Urinary bladder (tissue), 4 donors: ENCODE measurements around the gene NDRG4. TPM values are rescaled to one million over a fixed set of nuclear protein-coding genes. Genes with fewer than 3 reads are reported as not detected.
"Not testable (repeated sequence)": the region's sequence is repeated elsewhere in the genome, so short reads cannot be mapped to it uniquely, and the experiment has no call there.

Source experiments
- DNase-seq: peaks from one replicate; pipeline ENCODE4 v3.0.0-alpha.2; 2015; ENCODE audit errors: extremely low spot score
- H3K27ac ChIP-seq: one replicate; pipeline ENCODE4 v1.5.1; 2013; ENCODE audit warnings: low read depth, mild to moderate bottlenecking, moderate library complexity
- H3K36me3 ChIP-seq: one replicate; pipeline ENCODE4 v1.6.1; 2013; ENCODE audit warnings: mild to moderate bottlenecking, moderate library complexity; ENCODE audit not compliant: insufficient read depth
- H3K4me1 ChIP-seq: one replicate; pipeline ENCODE4 v1.6.1; 2013; ENCODE audit warnings: mild to moderate bottlenecking, moderate library complexity; ENCODE audit not compliant: insufficient read depth
- H3K4me3 ChIP-seq: one replicate; pipeline ENCODE4 v1.5.1; 2013; ENCODE audit warnings: low read depth, low read length
- WGBS: extraction: QIAGEN DNeasy Blood & Tissue Kit; methylation state at CpG from one replicate; pipeline ENCODE4 v1.1.7; 2013; 5-methylcytosine and 5-hydroxymethylcytosine counted together
- polyA plus RNA-seq: library from polyadenylated mRNA; stranded (reverse); fragments of 200-250 nt; gene quantifications from one replicate; pipeline ENCODE4 v1.2.3, GENCODE V29; 2013
- total RNA-seq: library from RNA; depleted of rRNA; stranded (reverse); fragments of >200 nt; gene quantifications from one replicate; pipeline ENCODE4 v1.2.3, GENCODE V29; 2014
- donor health status: healthy with polysubstance abuse.
- donor health status: healthy.

Gene NDRG4
- total and polyA plus RNA-seq, 2 donors = 7.8 to 8.1 TPM

DNA sequence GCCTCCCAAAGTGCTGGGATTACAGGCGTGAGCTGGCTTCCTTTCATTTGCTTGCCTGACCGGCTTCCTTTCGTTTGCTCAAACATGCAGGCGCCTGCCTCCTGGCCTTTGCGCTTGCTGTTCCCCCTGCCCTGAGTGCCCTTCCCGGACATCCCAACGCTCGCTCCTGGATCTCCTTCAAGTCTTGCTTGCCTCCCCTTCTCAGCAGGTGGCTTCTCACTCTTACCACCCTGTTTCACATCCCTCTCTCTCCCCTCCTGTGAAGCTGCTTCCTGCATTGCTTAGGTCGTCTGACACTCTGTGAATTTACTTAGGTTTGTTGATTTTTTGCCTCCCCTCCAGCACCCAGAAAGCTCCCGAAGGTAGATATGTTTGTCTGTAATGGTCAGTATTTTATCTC is 25.6 kb upstream of the NDRG4 start:
- 66% methylated on average over 10 of the region's 10 CpGs for WGBS
- DNase-seq = no peak
- H3K27ac ChIP-seq = no peak overlapping the region
- H3K4me1 ChIP-seq = no peaks in the 10 kb centered on the region
- no peak overlapping the region for H3K4me3 ChIP-seq
- no peaks in the 10 kb centered on the region for H3K36me3 ChIP-seq

DNA sequence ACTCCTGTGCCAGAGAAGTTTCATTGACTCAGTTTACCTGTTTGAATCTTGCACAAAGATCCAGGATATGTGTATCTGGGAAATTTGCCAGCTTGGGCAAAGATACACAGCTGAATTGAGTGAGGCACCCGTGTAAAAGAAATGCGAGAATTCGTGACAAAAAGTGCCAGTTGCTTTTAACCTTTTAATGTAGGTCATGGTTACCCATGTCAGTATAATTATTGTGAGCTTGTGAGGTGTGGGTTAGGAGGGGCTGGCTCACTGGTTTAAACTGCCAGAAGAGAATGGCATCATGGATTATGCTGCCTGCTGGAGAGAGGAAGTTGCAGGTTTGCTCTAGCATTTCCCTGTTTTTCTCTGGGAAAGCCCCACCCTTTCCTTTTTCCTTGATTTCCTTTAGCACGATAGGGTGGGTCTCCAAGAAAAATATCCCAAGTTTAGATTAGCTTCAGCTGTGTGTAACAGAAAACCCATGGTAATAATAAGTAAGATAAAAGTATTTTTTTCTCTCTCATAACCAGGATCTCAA is 24.8 kb upstream of the NDRG4 start:
- DNase-seq = no peak
- Histone ChIP-seq H3K36me3 (no peaks in the 10 kb centered on the region), H3K4me1 (no peaks in the 10 kb centered on the region), H3K4me3 (no peak overlapping the region), H3K27ac (no peak overlapping the region)
- 41% methylated on average over 4 of the region's 4 CpGs for WGBS

DNA sequence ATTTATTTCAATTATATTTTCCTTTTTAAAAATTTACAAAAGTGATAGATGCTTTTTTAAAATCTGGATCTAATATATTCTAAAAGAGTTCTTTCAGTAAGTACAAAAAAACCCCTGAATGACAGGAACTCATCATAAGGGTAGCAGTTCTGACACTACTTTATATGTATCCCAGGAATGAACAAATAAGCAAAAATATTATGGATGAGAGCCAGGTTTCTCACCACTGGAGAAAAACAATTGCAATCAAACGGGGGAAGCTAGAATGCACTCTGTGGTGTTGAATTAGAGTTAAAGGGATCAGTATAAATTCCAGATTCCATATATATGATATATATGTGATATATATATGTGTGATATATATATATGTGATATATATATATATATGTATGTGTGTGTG is 23.2 kb upstream of the NDRG4 start:
- DNase-seq = no peak
- no peaks in the 10 kb centered on the region for H3K36me3 ChIP-seq
- no peaks in the 10 kb centered on the region for H3K4me1 ChIP-seq
- 54% methylated on average over 1 of the region's 1 CpG for WGBS
- H3K4me3 ChIP-seq = no peak overlapping the region
- no peak overlapping the region for H3K27ac ChIP-seq

DNA sequence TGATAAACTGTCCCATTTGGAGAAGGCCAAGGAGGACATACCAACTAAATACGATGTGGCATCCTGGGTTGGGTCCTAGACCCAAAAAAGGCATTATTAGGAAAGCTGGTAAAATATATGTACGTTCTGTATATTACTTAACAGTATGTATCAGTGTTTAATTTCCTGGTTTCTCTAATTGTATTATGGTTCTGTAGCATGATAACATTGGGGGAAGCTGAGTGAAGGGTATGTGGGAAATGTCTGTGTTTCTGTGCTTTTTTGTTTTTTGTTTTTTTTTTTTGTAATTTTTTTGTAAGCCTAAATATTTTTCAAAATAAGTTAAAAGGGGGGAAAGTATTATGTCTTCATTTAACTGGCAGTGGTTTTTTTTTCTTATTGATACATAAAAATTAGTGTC is 21.5 kb upstream of the NDRG4 start:
- DNase-seq = no peak
- WGBS = 89% methylated on average over 2 of the region's 2 CpGs
- H3K36me3 ChIP-seq = no peaks in the 10 kb centered on the region
- H3K4me3 ChIP-seq = no peak overlapping the region
- no peaks in the 10 kb centered on the region for H3K4me1 ChIP-seq
- no peak overlapping the region for H3K27ac ChIP-seq

DNA sequence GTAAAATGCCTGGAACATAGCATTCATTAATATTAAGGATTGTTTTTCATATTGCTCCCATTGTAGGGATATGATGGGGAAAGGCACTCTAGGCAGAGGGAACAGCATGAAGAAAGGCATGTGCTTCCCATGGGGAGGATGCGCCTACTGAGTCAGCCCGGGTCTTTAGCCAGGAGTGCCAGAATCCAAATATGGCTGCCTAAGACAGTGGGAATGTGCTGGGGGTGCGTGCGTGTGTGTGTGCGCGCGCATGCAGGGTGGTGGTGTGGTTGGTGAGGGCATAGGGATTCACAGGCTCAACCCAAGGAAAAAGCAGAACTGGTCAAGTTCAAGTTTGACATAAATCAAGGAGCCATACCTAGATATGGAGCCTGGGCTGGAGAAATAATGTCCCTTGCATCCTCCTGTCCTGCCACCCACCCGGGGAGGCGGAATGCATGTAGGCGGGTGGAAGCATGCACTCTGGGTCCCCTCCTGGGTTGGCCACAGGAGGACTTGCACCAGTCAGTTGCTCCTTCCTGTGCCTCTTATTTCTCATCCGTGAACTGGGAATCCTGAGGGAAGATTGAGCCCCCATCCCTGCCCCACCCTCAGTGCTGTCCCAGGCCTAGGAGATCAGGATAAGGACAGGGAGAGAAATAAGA is 18.6 kb upstream of the NDRG4 start:
- DNase-seq = no peak
- no peaks in the 10 kb centered on the region for H3K4me1 ChIP-seq
- no peaks in the 10 kb centered on the region for H3K36me3 ChIP-seq
- WGBS = 94% methylated on average over 11 of the region's 11 CpGs
- no peak overlapping the region for H3K4me3 ChIP-seq
- no peak overlapping the region for H3K27ac ChIP-seq

DNA sequence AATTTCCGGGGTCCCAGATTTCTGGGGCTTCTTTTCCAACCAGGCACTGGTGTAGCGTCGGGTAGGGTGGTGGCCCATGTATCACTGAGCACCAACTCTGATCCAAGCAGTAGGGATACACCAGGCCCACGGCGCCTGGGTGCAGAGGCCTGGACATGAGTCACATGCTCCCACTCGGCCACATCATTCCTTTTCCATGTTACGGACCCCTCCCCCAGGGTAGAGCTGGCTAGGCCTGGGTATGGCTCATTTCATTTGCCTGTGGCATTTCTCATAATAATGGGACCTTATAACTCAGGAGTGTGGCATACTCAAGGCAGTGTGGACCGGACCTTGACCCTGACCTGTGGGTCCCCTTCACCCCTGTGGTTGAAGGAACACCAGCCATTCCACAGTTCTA is 18.0 kb upstream of the NDRG4 start:
- H3K4me3 ChIP-seq = no peak overlapping the region
- no peak for DNase-seq

DNA sequence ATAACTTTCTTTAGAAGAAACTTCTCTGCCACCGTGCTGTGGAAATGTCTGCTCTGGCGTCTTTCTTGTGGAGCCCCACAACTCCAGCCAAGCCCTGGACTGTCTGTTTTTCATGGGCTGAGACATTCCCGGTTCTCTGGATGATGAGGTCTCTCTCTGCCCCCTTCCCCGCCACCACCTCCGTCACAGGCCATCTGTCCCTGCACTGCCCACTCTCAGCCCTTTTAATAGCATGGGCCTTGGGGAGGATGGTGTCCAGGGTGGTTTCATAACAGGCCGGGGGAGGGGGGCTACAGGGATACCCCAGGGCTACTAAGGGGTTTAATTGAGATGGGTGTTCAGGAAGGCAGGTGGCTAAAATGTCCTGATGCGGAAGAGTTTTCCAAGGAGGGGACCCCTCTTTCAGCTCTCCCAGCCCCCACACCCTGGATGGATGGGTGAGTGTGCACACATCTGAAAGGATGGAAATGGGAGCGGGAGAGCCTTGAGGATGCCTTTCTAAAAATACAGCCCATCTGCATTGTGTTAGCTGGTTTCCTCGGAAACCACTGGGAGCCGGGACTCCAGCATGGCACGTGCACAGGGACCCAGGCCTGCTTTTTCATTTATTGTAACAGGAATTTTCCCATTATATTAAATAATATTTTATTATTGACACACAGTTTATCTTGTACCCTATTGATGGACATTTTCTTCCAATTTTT is 14.6 kb upstream of the NDRG4 start:
- no peak overlapping the region for H3K27ac ChIP-seq
- WGBS = 63% methylated on average over 11 of the region's 11 CpGs
- no peak for DNase-seq

More for the DNA sequence above, 18.0 kb upstream of the NDRG4 start:
- Histone ChIP-seq H3K4me1 (no peaks in the 10 kb centered on the region), H3K36me3 (no peaks in the 10 kb centered on the region), H3K27ac (no peak overlapping the region)
- 75% methylated on average over 8 of the region's 8 CpGs for WGBS

DNA sequence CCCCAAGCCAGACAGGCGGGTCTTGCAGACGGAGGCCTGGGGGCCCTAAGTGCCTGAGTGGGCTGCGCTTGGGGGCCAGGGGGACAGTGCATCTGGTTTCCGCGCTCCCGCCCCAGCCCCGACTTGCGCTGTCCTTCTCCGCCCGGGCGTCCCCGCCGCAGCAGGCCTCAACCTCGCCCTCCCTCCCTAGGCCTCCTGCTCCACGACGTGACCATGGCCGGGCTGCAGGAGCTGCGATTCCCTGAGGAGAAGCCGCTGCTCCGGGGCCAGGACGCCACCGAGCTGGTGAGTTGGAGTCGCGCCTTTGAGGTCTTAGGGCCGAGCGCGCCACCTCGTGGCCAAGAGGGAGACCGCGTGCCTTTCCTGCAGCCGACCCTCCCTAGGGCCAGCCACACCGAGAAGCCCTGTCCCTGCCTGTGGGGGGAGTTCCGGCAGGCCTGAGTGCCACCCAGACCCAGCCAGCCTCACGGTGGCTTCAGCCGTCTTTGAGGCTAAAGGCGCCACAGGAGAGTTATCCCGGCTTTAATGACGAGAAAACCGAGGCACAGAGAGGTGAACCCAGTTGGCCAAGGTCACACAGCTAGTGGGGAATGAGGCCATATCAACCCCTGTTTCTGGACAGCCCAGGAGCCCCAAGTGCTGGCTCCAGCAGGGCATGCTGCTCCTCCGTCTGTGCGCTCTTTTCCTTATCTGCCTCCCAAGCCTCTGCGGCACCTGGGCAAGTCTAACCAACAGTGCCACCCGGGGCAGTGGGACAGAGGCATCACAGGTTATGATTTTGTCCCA is 12.2 kb upstream of the NDRG4 start:
- WGBS = 17% methylated on average over 43 of the region's 43 CpGs

More for the DNA sequence above, 14.6 kb upstream of the NDRG4 start:
- Histone ChIP-seq H3K4me1 (no peaks in the 10 kb centered on the region), H3K36me3 (no peaks in the 10 kb centered on the region), H3K4me3 (no peak overlapping the region)

DNA sequence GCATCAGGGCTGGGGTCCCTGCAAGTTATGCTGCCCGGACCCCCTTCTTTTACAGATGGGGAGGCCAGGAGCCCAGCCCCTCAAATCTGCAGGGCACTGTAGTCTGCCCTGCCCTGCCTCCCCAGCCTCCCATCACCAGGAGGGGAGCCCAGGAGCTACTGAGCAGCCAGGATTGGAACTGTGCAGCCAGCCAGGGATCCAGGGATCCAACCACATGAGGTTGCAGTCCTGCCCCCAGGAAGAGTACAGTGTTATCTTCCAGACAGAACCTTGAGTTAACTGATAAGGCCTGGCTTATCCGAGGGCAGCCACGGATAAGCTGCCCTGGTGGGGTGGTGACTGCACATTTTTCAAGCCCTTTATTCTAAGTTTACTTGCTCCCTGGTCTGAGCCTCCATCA is 11.4 kb upstream of the NDRG4 start:
- H3K27ac ChIP-seq = no peak overlapping the region
- no peak for DNase-seq
- 51% methylated on average over 3 of the region's 3 CpGs for WGBS
- no peak overlapping the region for H3K4me3 ChIP-seq
- no peaks in the 10 kb centered on the region for H3K4me1 ChIP-seq
- H3K36me3 ChIP-seq = no peaks in the 10 kb centered on the region

More for the DNA sequence above, 12.2 kb upstream of the NDRG4 start:
- Histone ChIP-seq H3K4me3 (no peak overlapping the region), H3K27ac (no peak overlapping the region), H3K4me1 (no peaks in the 10 kb centered on the region), H3K36me3 (no peaks in the 10 kb centered on the region)
- DNase-seq = no peak

DNA sequence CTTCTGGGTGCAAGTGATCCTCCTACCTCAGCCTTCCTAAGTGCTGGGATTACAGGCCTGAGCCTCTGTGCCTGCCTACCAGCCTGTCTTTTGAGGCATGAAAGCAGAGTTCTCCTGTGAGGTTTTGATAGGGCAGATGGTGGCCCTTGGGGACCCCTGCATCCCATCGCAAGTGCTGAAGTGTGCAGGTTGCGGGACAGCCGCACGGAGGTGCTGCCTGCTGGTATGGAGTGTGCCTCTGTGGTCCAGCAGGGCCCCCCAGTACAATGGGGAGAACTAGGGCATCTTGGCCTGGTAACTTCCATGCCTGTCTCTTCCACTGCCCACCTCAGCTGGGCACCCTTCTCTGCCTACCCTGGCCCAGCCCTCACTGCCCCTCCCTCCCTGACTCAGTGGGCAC is 9.9 kb upstream of the NDRG4 start:
- WGBS = 95% methylated on average over 4 of the region's 4 CpGs
- Histone ChIP-seq H3K4me3 (no peak overlapping the region), H3K27ac (no peak overlapping the region), H3K36me3 (no peaks in the 10 kb centered on the region), H3K4me1 (no peaks in the 10 kb centered on the region)
- DNase-seq = no peak

DNA sequence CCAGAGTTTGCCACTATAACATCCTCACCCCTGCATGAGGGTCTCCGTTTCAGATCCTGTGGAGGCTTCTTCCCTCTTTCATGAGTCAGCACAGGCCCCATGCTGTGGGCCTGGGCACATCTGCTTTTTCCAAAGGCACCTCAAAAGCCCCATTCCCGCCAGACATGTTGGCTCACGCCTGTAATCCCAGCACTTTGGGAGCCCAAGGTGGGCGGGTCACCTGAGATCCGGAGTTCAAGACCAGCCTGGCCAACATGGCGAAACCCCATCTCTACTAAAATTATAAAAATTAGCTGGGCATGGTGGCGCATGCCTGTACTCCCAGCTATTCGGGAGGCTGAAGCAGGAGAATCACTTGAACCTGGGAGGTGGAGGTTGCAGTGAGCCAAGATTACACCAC is 9.4 kb upstream of the NDRG4 start:
- H3K36me3 ChIP-seq, DNase-seq, H3K4me1 ChIP-seq, H3K27ac ChIP-seq, H3K4me3 ChIP-seq: not testable (repeated sequence)
- WGBS = 91% methylated on average over 8 of the region's 8 CpGs

DNA sequence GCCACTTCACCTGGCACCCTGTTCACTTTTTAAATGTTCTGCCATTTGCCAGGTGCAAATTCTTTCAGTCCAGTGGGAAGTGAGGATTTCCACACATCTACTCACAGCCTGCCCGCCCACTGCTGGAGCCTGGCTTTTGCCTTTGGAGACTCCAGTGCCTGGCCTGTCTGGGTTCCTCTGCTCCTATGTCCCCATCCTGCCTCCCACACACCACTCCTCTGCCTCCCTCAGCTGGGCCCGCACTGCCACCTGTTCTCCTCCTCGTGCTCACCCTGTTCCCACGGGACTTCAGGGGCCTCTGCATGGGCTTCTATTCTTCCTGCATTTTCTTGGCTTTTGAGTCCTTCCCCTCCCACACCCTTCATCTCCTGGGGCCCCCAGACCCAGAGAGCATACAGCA is 7.9 kb upstream of the NDRG4 start:
- WGBS = 64% methylated on average over 4 of the region's 4 CpGs
- Histone ChIP-seq H3K4me1 (no peaks in the 10 kb centered on the region), H3K4me3 (no peak overlapping the region), H3K27ac (no peak overlapping the region), H3K36me3 (no peaks in the 10 kb centered on the region)
- no peak for DNase-seq

DNA sequence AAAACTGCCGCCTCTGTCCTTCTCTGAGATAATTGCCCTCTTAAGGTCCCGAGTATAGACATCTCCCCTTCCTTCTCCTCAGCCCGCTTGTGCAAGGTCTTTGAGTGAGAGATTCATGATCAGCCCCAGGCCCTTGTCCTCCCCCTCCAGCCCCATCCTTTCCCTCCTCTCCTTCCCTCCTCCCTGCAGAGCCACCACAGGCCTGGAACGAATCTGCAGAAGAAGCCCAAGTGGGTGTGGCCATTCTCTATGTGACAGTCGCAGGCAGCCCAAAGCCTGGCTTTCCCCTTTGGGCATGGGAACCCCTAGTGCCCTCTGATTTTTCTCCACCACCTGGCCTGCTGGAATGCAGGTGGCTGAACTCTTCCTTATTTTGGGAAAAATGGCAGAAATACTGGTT is 7.2 kb upstream of the NDRG4 start:
- DNase-seq = no peak
- H3K4me3 ChIP-seq = no peak overlapping the region
- no peaks in the 10 kb centered on the region for H3K36me3 ChIP-seq
- 53% methylated on average over 5 of the region's 5 CpGs for WGBS
- no peak overlapping the region for H3K27ac ChIP-seq
- no peaks in the 10 kb centered on the region for H3K4me1 ChIP-seq
